Measurements from ENCODE around the gene SELENON.

SELENON gene

DNA sequence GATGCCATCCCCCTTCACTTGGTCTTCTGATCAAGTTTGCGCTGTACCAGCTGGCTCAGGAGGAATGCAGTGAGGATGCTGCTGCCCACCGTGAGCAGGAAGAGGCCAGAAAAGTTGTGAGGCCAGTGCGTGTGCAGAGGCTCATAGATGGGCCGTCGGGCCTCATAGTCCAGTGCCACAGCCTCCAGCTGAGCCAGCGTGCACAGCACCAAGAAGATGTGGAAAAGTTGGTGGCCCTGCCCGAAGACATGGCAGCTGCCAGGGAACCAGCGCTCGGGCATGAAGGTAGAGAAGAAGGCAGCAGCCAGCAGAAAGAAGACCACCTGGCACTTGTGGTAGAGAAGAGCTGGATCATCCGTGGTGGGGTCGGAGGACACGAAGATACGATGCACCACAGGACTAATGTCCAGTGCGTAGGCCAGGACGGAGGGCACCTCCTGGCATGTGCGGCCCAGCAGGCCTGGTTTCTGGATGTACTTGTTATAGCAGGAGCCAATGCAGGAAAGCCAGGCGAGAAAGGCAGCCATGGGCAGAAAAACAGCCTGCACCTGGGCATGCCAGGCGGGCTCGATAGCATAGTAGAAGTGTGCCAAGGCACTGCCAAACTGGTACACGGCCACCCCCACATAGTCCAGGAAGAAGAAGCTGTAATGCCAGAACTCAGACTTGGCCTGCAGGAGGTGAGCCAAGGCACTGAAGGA lies 62.9 kb downstream of the SELENON start:
- no peak for DNase-seq

- no peak for DNase-seq
These were observed 63.7 kb downstream of the SELENON start for GRCh38 chr1:25863486-25864262.

GRCh38 chr1:25864434-25864833 lies 64.4 kb downstream of the SELENON start:
- DNase-seq, result no peak

DNA sequence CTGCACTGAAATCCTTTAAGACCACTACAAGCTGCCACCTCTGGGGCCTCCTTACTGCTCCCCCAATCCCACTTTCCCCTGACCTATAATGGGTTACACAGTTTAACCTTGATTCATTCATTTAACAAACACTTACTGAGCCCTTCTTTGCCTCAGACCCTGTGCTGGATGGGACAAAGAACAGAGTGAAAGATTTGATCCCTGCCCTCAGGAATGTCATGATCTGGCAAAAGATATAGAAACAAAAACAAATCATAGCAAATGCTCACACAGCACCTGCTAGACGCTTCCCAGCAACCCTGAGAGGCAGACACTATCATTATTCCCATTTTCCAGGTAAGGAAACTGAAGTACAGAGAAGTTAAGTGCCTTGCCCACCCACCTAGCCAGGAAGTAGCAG lies 66.3 kb downstream of the SELENON start:
- no peak for DNase-seq

DNA sequence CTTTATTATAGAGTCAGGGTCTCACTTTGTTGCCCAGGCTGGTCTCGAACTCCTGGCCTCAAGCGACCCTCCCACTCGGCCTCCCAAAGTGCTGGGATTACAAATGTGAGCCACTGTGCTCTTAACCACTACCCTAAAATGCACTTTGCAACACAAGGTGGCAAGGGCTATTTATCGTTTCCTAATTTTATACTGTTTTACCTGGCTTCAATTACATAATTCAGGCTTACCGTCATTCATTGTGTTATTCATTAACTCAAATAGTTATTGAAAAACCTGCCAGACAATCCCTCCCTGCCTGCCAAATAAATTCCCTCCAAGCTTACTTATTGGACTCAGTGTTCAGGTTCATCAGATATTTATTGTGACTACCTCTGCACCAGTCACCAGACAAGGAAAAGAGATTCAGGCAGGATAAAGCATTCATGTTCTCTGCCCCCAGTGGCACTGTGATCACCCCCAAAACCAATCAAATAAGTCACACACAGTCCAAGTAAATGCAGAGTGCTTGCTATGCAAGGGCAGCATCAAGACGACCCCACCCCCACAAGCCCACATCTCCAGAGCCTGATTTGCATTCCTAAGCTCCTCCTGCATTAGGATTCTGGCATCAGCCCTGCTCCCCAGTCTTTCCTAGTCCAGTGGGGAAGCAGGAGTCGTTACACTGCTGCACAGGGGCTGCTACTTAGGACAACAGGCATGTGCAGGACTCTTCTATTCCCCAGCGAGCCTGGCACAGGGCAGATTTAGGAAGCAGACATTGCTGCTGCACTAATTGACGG lies 67.4 kb downstream of the SELENON start:
- no peak for DNase-seq

Measured in hypothalamus (tissue), 51 donors.